Ramos (cell line): ENCODE data around the gene PDE8B.

Source experiments
- in situ Hi-C: fragments of 300-500 bp; cut with MboI; formaldehyde crosslinking; loops from one replicate; pipeline ENCODE4 v1.14.3; 2022; ENCODE audit warnings: low sequenced_read_pairs; ENCODE audit not compliant: unreplicated experiment

PDE8B gene

DNA sequence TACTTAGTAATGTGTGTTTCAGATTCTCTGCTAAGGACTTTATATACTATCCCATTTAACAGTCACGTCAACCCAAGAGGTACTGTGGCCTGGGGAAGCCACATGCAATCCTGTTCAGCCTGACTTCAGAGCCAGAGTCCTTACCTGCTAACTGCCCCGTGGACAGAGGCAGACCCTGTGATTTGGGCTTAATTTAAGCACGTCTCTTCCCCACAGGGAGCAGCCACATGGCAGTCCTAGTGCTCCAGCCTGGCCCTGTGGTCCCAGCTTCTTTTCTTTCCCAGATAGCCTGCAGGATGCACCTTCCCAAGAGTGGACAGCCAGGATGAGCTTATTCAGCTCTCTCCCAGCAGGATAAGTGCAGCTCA lies 71.5 kb downstream of the PDE8B start:
- in situ Hi-C loops: no loop called here

DNA sequence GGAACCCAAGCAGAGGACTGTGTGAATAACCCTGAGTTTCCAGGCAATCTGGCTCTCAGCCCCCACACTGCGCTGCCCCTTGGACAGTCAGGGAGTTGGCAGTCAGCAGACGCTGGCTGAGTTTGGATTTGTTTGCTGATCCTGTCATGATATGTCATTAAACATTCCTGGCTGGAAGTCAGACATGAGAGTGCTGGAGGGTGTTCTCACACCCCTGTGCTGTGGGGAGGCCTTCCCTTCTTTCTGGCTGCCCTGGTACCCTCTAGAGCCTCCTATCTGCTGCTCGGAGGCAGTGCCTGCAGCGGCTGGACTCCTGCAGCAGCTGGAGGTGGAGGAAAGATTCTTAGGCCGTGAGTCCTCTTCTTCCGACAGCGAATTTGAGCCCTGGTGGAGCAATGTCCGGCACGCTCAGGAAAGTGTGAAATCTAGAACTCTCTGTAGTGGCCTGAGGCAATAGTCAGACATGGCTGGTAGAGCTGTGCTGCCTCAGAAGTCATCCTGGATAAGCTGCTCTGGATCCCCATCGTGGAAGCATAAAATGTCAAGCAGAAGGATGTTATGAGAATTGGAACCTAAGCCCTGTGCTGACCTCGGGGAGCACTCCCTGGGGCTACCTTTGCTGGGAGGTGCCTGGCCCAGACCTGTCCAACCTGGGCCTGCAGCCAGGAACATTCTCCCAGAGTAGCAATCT lies 72.0 kb downstream of the PDE8B start:
- in situ Hi-C loops: no loop called here

DNA sequence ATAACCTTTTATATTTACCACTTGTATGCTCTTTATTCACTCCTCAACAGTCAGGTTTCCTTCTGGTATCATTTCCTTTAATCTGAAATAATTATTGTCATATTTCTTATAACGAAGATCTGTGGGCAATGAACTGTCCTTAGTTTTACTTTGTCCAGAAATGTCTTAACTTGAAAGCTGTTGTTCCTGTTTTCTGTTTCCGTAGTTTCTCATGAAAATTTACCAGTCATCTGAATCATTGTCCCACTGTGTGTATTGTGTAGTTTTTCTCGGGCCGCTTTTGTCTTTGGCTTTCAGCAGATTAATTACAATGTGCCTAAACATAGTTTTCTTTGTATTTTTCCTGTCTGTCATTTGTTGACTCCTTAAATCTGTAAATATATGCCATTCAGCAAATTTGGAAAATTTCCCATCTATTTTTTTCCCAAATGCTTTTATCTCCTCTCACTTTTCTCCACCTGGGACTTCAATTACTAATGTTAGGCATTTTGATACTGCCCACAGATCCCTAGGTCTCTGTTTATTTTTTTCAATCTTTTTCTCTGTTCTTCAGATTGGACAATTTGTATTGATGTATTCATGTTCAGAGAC lies 74.9 kb downstream of the PDE8B start:
- in situ Hi-C loops: no loop called here

DNA sequence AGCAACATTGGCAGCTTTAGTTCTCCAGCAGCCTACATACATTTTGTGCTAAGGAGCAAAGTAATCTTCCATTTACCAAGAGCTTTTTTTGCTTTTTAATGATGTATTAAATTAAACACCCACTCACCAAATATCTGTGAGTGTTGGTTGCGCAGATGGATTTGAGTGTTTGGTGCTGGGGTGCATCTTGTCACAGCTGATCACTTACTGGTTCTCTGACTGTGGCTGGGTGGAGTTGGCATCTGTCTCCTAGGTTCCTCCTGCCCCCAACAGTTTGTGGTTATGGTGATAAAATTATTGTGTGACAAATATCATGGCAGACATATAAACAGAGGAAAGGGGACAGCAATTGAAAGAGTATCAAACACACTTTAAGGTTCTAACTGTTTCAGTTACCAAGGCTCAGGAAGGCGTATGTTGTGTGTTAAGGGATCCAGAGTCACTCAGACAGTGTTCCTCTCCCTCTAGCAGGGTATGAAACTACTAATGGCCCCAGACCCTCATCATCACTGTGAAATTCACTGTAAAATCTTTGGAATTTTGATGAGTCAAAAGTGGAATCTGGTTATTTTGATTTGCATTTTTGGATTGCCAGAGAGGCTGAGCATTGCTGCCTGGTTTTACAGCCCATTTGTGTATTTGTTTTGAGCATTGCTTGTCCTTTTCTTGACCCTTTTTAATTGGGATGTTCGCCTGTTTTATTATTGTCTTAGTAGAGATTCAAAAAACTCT lies 81.7 kb downstream of the PDE8B start:
- in situ Hi-C loops: no loop called here

DNA sequence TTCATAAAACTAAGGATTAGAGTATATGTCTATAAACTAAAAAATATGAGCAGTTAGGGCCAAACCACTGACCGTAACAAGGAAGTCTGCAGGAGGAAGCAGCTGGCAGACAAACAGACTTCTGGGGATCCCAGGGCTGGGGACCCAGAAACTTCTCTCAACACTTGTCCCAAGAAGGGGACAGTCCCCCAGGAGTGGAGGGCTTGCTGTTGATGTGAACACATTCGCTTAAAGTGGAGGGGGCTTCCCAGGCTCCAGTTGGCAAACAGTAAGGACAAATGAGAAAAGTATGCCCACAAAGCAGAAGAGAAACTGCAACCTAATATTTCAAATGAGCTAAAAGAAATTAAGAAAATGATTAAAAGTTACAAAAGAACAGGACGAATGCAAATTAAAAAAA lies 83.7 kb downstream of the PDE8B start:
- in situ Hi-C loops: no loop called here

DNA sequence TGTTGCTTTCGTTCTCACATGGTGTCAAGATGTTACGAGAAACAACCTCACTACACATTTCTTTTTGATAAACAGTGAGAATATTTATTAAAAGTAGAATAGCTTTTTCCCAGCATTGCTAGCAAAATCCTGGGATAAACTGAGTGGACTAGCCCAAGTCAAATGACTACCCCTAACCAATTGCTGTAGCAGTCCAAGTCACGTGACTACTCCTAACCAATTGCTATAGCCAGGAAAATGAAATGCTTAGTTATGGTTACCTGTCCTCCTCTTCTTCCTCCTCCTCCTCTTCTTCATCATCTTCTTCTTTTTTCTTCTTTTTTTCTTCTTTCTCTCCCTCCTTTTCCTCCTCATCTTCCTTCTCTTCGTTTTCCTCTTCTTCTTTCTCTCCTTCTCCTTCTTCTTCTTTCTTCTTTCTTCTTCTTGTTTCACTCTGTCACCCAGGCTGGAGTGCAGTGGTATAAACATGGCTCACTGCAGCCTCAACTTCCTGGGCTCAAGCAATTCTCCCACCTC lies 85.4 kb downstream of the PDE8B start:
- in situ Hi-C loops: no loop called here

DNA sequence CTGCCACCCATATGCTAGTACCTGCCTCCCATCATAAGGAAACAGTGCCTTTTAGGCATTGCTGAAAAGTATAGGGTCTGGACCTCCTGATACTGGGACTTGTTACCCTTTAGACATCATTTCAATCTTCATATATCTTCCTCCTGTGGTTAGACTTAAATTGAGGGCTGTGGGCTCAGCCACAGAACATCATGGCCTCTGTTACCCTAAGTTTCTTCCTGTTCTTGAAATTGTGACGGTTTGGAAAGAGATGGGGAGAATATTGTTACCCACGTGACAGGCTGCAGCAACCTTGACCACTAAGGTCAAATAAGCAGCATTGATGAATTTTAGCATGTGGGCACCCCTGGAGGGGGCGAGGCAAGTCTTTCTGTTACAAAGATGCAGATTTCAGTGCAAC lies 87.7 kb downstream of the PDE8B start:
- in situ Hi-C loops: no loop called here

DNA sequence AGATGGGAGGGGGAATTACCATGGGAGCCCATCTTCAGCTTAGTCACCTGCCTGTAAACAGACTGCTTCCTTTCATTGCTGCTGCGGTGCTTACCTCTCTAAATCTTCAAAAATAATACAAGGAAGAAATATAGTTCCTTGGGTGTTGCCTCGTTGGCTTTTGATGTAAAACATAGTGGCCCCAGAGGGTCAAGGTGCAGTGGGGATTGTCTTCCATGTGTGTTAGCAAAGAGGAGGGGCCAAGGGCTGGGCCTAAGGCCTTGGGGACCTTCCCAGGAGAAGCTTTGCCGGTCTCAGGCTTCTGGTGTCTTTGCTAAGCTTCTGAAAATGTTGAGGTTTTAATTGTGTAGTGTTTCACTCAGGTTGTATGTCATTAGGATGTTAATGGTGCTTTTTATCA lies 90.0 kb downstream of the PDE8B start:
- in situ Hi-C loops: no loop called here

DNA sequence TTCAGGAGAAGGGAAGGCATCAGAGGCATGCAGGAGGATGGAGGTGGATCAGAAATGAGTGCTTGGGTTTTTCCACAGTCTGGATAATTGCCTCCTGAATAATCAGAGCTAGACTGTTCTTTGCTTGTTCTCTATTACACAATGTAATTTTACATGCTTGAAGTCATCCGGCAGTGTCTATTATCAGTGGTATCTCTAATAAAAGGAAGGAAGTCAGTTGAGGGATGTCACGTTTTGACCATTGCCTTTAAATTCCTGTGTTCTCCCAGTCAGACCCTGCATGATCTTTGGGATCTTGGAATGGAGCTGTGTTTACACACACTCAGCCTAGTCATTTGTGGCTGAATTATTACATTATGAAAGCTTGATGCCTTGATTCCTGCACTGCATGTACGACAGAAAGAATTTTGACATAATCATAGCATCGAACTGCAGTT lies 91.0 kb downstream of the PDE8B start:
- in situ Hi-C loops: no loop called here

DNA sequence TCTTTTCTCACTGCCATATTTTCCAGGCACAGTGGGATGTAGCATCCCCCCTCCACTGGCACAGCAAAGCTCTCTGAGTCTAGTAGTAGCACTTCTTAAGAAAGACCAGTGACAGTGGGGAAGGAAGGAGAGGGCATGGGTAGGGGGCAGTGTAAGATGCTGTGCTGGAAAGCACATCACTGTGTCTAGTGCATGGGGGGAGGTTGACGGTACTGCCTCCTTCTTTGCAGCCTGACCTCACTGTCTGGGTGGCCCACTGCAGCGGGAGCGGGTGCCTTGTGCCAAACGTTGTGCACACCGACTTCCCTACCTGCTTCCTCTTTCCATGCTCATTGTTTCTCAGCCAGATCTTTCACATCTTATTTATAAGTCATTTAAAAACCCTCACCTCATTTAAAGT lies 91.8 kb downstream of the PDE8B start:
- in situ Hi-C loops: no loop called here

DNA sequence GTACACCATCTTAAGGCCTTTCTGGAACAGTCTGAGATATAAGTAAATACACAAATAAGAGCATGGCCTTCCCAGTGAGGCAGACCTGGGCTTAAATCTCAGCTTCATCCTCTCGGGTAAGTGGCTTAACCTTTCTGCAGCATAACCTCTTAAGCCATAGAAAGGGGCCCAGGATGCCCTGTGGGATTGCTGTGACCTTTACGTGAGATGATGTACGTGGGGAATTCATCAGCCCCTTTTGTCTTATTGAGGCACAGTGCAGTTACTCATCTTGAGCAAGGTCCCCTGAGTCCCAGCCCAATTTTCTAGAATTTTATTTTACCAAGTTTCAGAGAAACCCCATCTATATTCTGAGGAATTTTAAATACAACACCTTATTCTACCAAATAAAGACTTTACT lies 92.2 kb downstream of the PDE8B start:
- in situ Hi-C loops: no loop called here

DNA sequence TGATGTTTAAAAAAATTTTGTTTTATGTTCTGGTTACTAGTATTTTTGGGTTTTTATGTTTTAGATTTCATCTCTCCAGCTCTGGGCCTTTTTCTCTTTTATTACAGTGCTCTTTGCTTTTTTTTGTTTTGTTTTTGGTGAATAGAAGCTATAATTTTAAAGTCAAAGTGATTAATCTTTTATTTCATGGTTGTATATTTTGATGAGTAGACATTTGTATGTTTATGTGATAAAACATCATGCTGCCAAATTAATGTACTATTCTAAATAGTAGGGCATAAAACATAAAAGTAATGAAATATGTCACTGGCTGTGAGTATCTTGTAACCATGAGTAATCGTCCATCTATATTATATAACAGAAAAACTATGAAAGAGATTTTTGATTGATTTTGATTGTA lies 93.9 kb downstream of the PDE8B start:
- in situ Hi-C loops: no loop called here

DNA sequence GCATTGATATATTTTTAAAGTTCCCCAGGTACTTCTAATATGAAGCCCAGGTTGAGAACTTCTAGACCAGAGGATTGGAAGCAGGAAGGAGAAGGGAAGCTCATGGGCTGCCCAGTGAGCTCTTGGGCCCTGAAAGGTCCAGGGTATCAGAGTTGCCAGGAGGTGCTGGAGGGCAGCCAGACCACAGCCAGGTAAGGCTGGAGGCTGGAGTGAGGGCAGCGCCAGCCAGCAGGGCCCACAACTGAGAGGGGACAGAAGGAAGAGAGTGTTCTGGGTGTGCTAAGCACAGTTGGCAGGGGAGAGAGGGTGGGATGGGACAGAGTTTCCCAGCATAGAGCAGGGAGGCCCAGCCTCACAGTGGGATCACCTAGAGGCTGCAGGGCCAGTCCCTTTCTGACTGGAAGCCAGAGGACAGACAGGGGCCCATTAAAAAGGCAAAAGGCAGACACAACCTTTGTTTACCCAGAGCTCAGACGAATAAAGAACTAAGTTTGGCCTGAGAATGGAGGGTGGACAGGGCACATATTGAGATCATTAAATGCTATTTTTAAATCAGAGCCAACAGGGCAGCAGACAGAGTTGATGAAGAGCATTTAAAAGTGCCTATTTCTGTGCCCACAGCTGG lies 94.9 kb downstream of the PDE8B start:
- in situ Hi-C loops: no loop called here

DNA sequence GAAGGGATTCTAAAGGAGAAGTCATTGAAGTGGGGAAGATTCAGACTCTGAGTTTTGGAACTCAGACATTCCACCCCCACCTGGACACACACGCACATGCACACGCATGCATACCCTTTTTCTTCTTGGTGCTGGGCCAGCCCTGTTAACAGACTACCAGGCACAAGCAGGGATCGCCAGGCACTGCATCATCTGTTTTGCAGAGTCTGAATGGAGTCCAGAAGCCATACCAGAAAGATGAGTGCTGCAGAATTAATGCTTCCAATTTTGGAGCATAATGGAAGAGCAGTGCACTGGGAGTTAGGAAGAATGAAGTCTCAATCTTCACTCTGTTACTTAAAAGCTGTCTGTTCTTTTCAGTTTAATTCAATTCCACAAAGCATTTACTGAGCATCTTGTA lies 95.5 kb downstream of the PDE8B start:
- in situ Hi-C loops: no loop called here

DNA sequence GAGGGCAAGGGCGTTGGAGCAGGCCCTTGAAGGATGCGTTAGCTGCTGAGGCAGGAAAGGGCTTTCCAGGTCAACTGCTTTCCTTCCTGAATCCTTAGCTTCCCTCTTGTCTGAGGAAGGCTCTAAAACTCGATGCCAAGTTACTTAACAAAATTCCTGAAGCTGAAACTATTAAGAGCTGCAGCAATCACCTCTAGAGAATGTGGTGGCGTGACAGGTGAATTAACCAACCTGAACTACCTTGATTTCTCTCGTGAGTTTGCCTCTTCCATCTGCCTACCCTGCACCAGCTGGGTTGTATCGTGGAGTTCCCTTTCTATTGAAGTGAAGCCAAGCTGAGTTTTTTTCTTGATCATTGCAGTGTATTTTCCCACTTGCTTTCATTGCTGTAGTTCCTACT lies 96.1 kb downstream of the PDE8B start:
- in situ Hi-C loops: no loop called here

DNA sequence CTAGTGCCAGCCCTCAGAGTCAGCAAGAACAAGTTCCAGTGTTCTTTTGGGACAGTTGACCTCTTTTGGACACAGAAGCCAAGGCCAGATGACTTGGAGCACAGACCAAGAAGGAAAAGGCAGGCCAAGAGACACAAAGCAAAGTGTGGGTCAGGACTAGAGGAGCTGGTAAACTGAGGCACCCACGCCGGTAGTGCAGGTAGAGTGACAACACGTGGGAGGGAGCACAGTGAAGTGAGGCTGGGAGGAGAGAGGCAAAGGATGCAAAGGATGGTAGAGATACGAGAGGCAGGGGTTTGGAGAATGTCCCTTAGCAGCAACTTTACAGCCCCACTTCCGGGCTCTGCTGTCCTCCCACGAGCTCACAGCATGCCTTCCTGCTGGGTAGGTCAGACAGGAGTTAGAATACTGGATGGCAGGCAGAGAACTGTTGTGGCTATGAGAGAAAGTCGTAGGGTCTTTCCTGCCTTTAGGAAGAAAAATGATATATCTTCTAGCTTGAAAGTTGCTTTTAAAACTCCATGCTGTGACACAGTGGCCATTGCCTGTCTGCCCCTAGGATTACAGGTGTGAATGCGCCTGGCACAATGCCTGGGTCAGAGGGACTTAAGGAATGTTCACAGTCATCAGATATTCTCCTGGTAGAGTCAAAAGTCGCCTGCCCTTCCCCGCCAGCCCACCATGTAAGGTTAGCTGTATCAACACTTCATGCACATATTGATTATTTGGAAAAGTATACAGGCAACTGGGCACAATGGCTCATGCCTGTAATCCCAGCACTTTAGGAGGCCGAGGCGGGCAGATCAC lies 97.9 kb downstream of the PDE8B start:
- in situ Hi-C loops: no loop called here

DNA sequence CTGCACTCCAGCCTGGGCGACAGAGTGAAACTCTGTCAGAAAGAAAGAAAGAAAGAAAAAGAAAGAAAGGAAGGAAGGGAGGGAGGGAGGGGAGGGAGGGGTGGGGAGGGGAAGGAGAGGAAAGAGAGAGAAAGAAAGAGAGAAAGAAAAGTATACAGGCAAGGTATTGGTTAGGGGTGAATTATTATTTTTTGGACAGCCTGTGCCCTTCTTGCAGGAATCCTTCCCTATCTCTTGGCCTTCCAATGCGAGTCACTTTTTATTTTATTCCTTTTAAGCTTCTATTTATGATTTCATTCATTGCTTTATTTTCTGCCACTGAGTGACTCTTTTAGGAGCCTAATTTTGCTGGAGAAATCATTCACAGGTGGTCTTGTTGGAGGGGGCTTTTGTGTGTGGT lies 98.7 kb downstream of the PDE8B start:
- in situ Hi-C loops: no loop called here

DNA sequence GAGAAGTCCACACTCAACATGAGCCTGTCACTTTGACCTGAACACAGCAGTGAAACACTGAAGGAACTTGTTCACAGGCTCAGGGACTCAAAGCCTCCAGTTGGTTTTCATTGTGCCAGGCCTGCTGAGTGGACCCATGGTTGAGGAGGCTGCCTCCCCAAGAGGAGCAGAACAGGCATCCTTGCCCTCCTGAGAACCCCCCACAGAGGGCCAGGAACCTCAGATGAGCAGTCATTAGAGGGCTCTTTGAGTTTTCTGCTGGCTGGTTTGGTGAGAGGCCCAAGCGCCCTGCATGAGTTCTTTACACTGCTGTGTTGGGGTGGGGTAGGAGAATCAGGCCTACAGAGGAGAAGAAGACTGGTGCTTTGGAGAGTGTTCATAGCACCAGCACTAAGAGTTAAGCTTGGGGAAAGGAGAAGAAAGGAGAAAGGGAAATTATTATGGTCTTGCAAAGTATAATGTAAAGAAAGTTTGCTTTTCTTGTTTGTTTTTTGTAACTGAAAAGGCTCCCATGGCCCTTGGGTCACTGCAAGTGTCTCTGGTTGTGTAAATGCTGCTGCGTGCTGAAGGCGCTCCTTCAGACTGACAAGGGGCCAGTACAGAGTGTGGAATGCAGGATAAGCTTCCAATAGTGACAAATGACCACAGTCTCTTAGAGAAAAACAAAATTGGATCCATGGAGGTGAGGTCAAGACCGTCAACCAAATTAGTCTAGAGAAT lies 100.2 kb downstream of the PDE8B start:
- in situ Hi-C loops: no loop called here

DNA sequence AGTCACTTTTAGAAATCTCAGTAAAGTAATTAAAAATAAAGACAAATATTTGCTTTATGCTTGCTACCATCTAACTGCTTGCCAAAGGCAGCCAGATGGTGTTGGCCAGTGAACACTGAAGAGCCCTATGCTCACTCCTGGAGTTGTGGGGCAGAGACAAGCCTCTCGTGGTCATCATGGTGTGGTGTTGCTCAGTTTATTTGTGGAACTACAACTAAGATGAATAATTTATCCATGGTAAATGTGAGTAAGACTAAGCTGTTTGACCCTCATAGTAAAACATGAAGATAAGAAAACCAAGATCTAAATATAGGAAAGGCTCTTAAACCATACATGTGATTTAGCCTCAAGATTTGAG lies 100.7 kb downstream of the PDE8B start:
- in situ Hi-C loops: no loop called here

DNA sequence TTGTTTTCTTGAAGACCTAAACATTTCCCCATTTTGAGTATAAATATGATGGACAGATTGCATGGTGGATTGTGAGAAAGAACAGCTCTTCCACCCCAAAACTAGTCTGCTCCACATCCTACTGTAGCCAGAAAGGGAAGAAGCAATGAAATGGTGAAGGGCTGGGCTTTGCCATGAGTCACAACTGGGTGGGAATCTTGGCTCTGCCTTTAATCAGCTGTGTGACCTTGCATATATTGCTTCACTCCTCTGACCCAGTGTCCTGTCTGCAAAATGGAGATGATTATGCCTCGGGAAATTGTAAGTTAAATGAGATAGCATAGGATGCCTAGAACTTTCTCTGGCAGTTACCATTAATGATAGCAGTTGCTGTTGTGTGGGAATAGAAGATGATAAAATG lies 101.9 kb downstream of the PDE8B start:
- in situ Hi-C loops: no loop called here
